Right lobe of liver (tissue), 6 donors: ENCODE measurements around the gene BARD1. TPM values are rescaled to one million over a fixed set of nuclear protein-coding genes. Genes with fewer than 3 reads are reported as not detected.

Experiments used
- ATAC-seq, 4 donors: fragments of 200-7000 bp; cut with Tn5 transposase; one replicate each; pipeline ENCODE4 v1.9.1; 2020; ENCODE audit warnings: mild to moderate bottlenecking in 4 of 4, moderate library complexity in 4 of 4
- DNase-seq, 3 donors: peaks; one replicate each; pipeline ENCODE4 v3.0.0-alpha.2; 2020
- H3K27ac ChIP-seq, 3 donors: fragments of 200-600 bp; one replicate each; pipeline ENCODE4 v1.8.0; 2022
- H3K27me3 ChIP-seq, 2 donors: fragments of 200-600 bp; one replicate each; pipeline ENCODE4 v1.8.0; 2022
- H3K36me3 ChIP-seq, 4 donors: fragments of 200-600 bp; sonication (generic) in 1 of 4; one replicate each; pipeline versions ENCODE4 v1.5.1 to v1.8.0; 2017 to 2022; ENCODE audit warnings: control low read depth in 1 of 4
- H3K4me1 ChIP-seq, 4 donors: fragments of 200-600 bp; sonication (generic) in 1 of 4; one replicate each; pipeline versions ENCODE4 v1.5.1 to v1.8.0; 2017 to 2022; ENCODE audit warnings: control low read depth in 1 of 4
- H3K4me3 ChIP-seq, 3 donors: fragments of 200-600 bp; one replicate each; pipeline ENCODE4 v1.8.0; 2022
- H3K9me3 ChIP-seq, 4 donors: fragments of 200-600 bp; sonication (generic) in 1 of 4; one replicate each; pipeline versions ENCODE4 v1.5.1 to v1.8.0; 2017 to 2022; ENCODE audit warnings: control low read depth in 1 of 4
- POLR2A ChIP-seq: fragments of 450-650 bp; IDR thresholded peaks from one replicate; pipeline ENCODE4 v1.6.1; 2017; ENCODE audit warnings: antibody characterized with exemption, mild to moderate bottlenecking
- WGBS: methylation state at CpG from one replicate; pipeline ENCODE4 v1.1.6; 2018; ENCODE audit warnings: low coverage, low lambda C conversion rate; ENCODE audit not compliant: insufficient coverage; ENCODE audit errors: missing lambda C conversion rate; 5-methylcytosine and 5-hydroxymethylcytosine counted together
- intact Hi-C, 2 donors: fragments of 100-400 bp; cut with DNase I; formaldehyde crosslinking; loops; one replicate each; pipeline versions ENCODE4 v1.11.2 to v1.14.1; 2022
- total RNA-seq, 6 experiments: library from RNA; depleted of rRNA in 2 of 6; stranded (reverse); fragments of >200 nt in 2 of 6; fragmentation: NEBNext Ultra II Directional in 3 of 6; extraction: Animal tissue kit (Norgen Biotek cat#: 25700) in 3 of 6; gene quantifications; one replicate each; pipeline versions ENCODE4 v1.1.0 to v1.2.4, GENCODE V29; 2016 to 2023
- TF ChIP-seq, protein P1 (sequence below), 4 donors: fragments of 200-600 bp in 3 of 4; fragments of 450-650 bp in 1 of 4; IDR thresholded peaks; one replicate each; pipeline versions ENCODE4 v1.5.1 to v1.8.0; 2016 to 2022; ENCODE audit warnings: antibody characterized with exemption in 4 of 4, mild to moderate bottlenecking in 2 of 4
- donor health status: DM: no; HTN: yes; CAD: no.
- donor health status: DM: no; HTN: no; CAD: no.
- donor health status: DM: no; HTN: no; CAD: no.
- donor health status: DM: no; HTN: yes; CAD: no.
- donor health status: DM: no; HTN: yes; CAD: no.

The BARD1 gene
- total RNA-seq, 6 experiments from 2014 or later = 1.8 to 6.1 (median 2.2) TPM

DNA sequence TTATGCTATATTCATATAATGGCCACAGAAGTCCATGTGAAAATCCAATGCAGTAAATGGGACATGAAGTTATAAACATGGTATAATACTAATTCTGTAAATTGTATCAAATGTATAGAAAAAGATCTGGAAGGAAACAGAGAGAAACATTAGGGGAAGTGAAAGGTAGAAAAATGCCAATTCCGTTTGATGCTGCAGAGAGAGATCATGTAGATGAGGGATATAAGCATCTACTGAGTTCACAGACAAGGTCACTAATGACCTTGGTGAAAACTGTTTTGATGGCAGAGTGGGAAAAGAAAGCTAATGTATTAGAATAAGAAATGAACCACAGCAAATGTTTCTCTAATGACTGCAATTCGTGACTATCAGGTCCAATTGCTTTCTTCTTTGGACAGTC is 56.0 kb downstream of the BARD1 start:
- 70% methylated on average over 2 of the region's 2 CpGs for WGBS
- no peaks in the 10 kb centered on the region for H3K36me3 ChIP-seq
- no peak overlapping the region for H3K27ac ChIP-seq
- TF ChIP-seq, protein P1, sequence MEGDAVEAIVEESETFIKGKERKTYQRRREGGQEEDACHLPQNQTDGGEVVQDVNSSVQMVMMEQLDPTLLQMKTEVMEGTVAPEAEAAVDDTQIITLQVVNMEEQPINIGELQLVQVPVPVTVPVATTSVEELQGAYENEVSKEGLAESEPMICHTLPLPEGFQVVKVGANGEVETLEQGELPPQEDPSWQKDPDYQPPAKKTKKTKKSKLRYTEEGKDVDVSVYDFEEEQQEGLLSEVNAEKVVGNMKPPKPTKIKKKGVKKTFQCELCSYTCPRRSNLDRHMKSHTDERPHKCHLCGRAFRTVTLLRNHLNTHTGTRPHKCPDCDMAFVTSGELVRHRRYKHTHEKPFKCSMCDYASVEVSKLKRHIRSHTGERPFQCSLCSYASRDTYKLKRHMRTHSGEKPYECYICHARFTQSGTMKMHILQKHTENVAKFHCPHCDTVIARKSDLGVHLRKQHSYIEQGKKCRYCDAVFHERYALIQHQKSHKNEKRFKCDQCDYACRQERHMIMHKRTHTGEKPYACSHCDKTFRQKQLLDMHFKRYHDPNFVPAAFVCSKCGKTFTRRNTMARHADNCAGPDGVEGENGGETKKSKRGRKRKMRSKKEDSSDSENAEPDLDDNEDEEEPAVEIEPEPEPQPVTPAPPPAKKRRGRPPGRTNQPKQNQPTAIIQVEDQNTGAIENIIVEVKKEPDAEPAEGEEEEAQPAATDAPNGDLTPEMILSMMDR (IDR thresholded peaks at IDR 0.05) = no peak
- TF ChIP-seq POLR2A = no peak
- ATAC-seq = no peak
- no peaks in the 10 kb centered on the region for H3K9me3 ChIP-seq
- no peak overlapping the region for H3K4me3 ChIP-seq
- H3K4me1 ChIP-seq = no peaks in the 10 kb centered on the region
- no peaks in the 10 kb centered on the region for H3K27me3 ChIP-seq
- DNase-seq = no peak
- intact Hi-C loops = no loop called here

DNA sequence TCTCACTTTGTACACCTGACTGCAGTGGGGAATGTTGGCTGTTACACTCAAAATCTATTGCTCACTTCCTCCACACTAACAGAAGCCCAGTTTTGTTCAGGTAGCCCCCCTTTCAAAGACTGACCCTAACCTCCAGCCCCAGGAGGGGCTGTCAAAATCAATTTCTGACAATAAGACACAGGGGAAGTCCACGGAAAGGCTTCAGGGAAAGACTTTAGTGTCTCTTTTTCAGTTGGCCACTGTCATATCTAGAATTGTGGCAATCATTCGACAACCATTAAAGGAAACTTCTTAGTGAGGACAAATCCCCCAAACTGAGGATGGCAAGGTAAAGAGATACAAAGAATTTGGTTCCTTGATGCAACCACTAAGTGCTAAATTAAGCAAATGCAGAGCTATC is 59.0 kb downstream of the BARD1 start:
- Histone ChIP-seq H3K4me3 (no peak overlapping the region), H3K4me1 (no peaks in the 10 kb centered on the region), H3K9me3 (no peaks in the 10 kb centered on the region), H3K27me3 (no peaks in the 10 kb centered on the region), H3K27ac (no peak overlapping the region), H3K36me3 (no peaks in the 10 kb centered on the region)
- 80% methylated on average over 2 of the region's 2 CpGs for WGBS
- ATAC-seq = no peak
- no peak for DNase-seq
- intact Hi-C loops = no loop called here
- TF ChIP-seq, protein P1 (IDR thresholded peaks at IDR 0.05) = no peak
- TF ChIP-seq POLR2A = no peak

DNA sequence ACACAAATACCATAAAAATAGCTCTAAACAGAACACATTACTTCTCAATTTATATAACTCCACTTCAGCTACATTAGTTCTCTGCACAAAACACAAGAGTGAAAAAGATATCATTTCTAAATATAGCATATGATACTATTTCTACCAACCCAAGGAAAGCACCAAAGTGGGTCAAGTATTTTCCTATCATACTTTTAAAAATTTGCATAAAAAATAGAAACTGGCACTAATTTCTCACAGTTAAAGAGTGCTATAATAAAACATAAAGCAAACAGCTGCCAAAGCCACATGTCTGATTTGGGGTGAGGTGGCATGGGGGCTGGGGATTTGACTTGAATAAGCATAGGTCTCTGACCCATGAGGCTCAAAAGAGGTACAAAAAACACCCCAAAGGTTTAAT is 61.5 kb downstream of the BARD1 start:
- H3K27ac ChIP-seq = no peak overlapping the region
- no peak for TF ChIP-seq POLR2A
- TF ChIP-seq, protein P1 (IDR thresholded peaks at IDR 0.05) = no peak
- H3K4me3 ChIP-seq = no peak overlapping the region
- DNase-seq (no peak), ATAC-seq (no peak)
- H3K4me1 ChIP-seq = no peaks in the 10 kb centered on the region
- H3K27me3 ChIP-seq = no peaks in the 10 kb centered on the region
- intact Hi-C loops = no loop called here
- H3K9me3 ChIP-seq = no peaks in the 10 kb centered on the region
- no peaks in the 10 kb centered on the region for H3K36me3 ChIP-seq

DNA sequence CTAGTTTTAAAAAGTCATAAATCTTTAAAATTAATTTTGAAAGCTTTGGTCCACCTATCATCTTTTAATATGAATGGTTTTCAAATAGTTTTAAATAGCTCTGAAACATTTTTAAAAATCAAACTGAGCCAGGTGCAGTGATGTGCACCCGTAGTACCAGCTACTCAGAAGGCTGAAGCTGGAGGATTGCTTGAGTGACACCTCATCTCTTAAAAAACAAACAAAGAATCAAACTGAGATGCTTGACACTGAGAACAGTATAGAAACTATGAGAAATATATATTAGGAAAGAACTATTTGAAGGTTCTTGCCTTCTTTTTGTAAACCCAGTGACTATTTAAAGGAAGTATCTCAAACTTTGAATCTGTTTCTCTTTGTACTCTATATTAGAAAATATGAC is 67.4 kb downstream of the BARD1 start:
- DNase-seq (no peak), ATAC-seq (no peak)
- 93% methylated on average over 1 of the region's 1 CpG for WGBS
- Histone ChIP-seq H3K4me1 (no peaks in the 10 kb centered on the region), H3K27me3 (no peaks in the 10 kb centered on the region), H3K4me3 (no peak overlapping the region), H3K27ac (no peak overlapping the region), H3K36me3 (no peaks in the 10 kb centered on the region), H3K9me3 (no peaks in the 10 kb centered on the region)
- intact Hi-C loops = no loop called here
- no peak for TF ChIP-seq POLR2A
- TF ChIP-seq, protein P1 (IDR thresholded peaks at IDR 0.05) = no peak

DNA sequence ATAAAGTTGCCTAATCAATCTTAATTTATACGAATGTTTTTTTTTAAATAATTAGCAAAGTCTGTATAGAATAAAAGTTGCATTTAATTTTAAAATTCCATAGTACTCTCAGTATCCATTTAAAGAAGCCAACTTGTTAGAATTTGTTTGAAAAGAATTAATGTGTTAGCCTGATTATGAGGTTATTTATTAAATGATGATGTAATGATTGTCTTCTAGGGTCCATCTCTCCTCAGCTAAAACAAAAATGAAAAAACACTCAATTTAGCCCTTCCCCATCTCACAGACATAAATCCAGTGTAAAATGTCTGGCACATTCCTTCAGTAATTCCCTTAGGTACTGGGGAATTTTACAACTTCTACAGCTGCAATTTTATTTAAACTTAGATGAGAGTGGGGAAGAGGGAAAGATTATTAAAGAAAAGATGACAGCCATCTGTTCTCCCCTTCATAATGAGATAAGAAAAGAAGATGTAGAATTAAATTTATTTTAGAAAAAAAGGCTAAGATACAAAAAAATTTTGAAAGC is 68.6 kb downstream of the BARD1 start:
- DNase-seq (no peak), ATAC-seq (no peak)
- Histone ChIP-seq H3K9me3 (no peaks in the 10 kb centered on the region), H3K27me3 (no peaks in the 10 kb centered on the region), H3K27ac (no peak overlapping the region), H3K4me3 (no peak overlapping the region), H3K4me1 (no peaks in the 10 kb centered on the region), H3K36me3 (no peaks in the 10 kb centered on the region)
- intact Hi-C loops = no loop called here
- no peak for TF ChIP-seq POLR2A
- TF ChIP-seq, protein P1 (IDR thresholded peaks at IDR 0.05) = no peak
- WGBS = 83% methylated on average over 1 of the region's 1 CpG
